GM19239 (cell line): ENCODE results near the gene UBE2V1.
"Not testable (repeated sequence)": the region's sequence is repeated elsewhere in the genome, so short reads cannot be mapped to it uniquely, and the experiment has no call there.

Experiments used
- DNase-seq: peaks from one replicate; pipeline ENCODE4 v3.0.0; 2011; ENCODE audit warnings: low spot score; ENCODE audit not compliant: insufficient read length
- FAIRE-seq: peaks from 2 replicates; lab custom pipeline; 2011; peaks lifted over from hg19 to GRCh38; lab: Jason Lieb, UNC

Gene UBE2V1

DNA sequence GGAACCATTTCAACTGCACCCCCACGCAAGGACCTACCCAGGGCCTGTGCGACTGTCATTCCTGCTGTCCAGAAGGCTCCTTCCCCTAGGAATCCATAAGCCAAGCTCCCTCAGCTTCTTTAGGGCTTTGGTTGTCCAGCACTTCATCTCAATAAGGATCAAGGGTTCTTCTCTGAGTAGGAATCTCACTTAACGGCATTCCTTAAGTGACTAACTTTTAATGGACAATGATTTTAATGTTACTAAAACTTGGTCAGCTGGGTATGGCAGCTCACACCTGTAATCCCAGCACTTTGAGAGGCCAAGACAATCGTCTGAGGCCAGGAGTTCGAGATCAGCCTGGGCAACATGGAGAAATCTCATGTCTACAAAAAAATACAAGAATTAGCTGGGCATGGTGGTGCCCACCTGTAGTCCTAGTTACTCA is 13.4 kb downstream of the UBE2V1 start:
- FAIRE-seq (no peak), DNase-seq (no peak)

DNA sequence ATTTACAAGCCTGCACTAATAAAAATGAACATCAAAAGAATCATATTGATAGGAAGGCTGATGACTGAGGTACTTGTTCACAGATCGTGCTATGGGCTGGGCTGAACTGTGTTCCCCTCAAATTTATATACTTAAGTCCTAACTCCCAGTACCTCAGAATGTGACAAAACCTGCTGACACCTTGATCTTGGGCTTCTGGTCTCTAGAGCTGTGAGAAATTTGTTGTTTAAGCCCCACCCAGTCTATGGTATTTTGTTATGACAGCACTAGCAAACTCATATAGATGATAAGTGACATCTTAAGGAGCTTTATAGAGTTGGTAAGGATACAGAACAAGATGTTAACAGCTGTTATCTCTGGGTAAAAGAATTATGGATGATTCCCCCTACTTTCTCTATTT is 13.8 kb downstream of the UBE2V1 start:
- FAIRE-seq (no peak), DNase-seq (no peak)

DNA sequence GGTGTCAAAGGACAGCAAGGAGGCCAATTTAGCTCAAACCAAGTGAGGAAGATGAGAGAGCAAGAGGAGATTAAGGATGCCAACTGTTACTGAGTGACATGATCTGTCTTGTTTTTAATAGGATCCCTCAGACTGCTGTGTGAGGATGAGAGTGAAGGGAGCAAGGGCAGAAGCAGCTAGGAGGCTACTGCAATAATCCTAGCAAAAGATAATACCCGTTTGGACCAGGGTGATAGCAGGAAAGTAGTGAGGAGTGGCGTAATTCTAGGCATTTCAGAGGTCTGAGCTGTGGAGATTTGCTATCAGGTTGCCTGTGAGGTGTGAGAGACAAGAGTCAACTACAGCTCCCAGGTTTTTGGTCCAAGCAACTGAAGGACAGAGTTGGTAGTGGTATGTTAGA is 14.7 kb downstream of the UBE2V1 start:
- DNase-seq (no peak), FAIRE-seq (no peak)

DNA sequence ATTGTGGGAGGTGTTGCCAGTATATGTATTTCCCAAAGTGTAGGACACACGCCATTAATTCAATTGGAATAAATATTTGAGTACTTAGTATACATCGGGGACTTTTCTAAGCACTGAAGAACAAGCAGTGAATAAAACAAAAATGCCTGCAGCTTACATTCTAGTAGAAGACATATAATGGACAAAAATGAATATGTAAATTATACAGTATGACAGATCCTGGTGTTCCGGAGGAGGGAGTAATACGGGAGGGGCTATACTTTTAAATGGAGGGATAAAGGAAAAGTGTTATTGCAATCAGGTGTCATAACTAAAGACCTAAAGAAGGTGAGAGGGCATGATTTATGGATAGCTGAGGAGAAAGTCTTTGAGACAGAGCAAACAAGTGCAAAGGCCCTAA is 15.1 kb downstream of the UBE2V1 start:
- FAIRE-seq (no peak), DNase-seq (no peak)

DNA sequence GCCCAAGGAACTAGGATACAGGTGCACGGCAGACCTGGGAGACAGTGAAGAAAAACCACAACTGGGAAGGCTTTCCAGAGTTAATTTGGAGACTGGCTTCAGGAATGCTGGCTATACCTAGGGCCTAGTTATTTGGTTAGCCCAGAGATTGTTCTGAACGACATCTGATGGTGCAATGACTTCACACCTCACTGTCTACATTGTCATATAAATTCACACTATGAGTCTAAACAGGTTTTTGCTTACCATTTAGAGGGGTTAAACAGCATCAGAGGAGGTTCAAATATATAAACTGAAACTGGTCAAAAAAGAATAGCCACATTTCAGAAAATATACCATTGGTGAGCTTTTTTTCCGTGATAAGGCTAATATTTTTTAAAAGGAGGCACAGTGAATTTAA is 16.7 kb downstream of the UBE2V1 start:
- no peak for FAIRE-seq
- DNase-seq, result no peak

DNA sequence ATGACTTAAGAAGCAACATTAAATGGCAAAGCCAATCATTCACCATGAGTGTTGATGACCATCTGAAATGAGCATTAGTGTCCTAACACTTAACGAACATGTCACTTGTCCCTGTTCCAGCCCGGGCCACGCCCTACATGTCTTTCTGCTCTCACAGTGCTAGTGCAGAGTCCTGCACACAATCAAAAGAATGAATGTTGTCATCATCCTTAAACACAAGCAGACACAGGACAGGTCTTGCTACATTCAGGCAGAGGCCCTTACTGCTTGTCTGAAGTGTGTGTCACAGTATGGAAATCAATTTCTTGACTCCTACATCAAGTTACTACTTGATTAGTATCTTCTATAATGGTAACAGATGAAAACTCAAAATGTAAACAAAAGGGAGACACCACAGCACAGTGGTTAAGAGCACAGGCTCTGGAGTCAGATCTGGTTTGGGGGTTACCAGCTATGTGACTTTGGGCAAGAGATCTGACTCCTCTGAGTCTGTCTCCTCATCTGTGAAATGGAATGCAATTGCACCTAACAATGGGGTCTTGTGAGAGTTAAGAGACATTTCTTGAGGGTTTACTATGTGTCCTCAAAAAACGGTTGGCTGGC is 17.4 kb downstream of the UBE2V1 start:
- DNase-seq (no peak), FAIRE-seq (no peak)

DNA sequence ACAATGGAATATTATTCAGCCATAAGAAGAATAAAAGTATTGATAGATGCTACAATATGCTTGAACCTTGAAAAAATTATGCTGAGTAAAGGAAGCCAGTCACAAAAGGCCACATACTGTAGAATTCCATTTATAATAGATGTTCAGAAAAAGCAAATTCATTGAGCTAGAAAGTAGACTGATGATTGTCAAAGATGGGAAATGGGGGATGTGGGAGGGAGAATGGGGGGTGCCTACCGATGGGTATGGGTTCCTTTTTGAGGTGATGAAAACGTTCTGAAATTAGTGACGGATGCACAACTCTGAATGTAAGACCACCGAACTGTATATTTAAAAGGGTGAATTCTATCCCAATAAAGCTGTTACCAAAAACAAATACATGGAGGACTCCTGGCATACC is 18.4 kb downstream of the UBE2V1 start:
- DNase-seq (no peak), FAIRE-seq (no peak)

DNA sequence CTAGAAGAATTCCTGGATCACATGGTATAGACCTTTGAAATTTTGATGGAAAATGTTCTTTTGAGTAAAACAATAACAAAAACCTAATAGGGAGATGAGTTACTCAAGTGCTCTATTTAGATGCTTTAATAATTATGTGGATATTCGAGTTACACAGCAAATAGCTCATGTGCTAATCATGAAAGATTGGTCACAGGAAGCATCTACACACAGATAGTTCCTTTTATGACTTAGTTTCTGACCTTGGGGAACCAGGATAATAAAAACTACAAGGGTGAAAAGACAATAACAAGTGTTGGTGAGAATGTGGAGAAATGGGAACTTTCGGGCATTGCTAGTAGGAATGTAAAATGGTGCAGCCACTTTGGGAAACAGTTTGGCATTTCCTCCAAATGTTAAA is 19.7 kb downstream of the UBE2V1 start:
- DNase-seq (no peak), FAIRE-seq (no peak)

DNA sequence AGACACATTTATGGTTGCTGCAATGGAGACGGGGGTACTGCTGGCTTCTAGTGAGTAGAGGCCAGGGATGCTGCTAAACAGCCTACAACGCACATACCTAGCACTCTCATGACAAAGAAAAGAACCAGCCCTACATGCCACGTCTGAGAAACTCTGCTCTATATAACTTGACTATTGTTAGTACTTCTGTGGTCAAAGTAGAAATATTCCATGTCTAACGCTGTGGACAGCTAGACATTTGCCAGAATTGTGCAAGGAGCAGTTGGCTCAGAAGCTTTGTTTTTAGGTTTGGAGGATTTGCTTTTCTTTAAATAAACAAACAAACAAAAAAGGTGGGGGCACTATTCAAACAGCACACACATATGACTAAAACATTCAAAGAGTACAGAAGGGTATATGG is 20.5 kb downstream of the UBE2V1 start:
- DNase-seq, result no peak
- no peak for FAIRE-seq

DNA sequence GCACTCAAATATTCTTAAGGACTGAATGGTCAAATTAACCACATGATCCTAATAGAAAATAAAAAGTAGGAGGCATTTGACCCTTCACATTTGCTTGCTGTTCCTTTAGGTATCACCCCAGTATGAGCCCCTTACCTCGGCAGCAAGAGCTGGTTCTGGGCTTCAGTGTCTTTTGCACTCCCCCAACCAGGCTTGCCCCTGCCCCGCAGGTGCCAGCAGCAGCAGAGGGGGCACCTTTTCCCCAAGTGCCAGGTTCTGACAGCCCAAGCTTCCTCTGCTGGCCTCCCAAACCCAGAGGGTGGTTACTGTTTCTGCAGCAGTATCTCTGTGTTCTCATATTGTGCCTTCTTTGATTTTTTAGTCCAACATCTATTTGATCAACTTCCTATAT is 23.2 kb downstream of the UBE2V1 start:
- FAIRE-seq, result no peak

DNA sequence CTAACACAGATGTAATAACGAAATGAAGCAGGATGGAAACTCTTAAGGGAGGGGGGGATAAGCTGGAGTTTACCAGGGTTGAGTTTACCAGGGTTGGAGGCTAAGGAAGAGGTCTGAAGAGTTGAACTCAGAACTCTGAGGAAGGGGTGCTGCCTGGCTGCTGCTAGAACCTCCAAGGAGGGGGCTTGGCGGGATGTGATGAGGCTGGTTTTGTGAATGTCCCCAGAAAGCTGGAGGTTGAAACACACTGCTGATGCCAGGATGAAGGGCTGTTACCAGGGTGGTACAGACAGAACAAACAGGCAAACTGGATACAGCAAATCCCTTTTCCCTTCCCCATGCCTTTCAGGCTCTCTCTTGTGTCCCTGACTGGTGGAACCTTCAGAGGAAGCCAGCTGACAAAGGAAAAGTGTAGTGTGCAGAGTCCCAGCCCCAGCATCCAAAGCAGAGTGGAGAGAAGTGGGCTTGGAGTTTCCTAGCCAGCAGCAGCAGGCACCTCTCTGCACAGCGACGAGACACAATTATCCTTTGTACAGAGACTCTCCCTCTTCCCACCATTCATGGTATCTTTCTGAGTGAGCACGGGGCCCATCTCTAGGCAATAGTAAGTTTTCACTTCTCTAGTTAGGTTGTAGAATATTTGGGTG is 23.7 kb downstream of the UBE2V1 start:
- no peak for DNase-seq
- no peak for FAIRE-seq

More for the DNA sequence above, 23.2 kb downstream of the UBE2V1 start:
- DNase-seq, result no peak

DNA sequence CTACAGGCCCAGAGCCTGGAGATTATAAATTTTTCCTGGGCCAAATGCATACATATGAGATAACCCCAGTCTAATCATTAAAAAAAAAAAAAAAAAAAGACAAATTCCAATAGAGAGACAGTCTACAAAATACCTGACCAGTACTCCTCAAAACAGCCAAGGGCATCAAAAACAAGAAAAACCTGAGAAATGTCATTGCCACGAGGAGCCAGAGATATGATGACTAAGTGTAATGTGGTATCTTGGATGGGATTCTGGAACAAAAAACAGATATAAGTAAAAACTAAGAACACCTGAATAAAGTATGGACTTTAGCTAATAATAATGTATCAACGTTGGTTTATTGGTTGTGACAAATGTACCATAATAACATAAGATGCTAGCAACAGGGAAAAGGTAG is 24.9 kb downstream of the UBE2V1 start:
- DNase-seq (no peak), FAIRE-seq (no peak)

DNA sequence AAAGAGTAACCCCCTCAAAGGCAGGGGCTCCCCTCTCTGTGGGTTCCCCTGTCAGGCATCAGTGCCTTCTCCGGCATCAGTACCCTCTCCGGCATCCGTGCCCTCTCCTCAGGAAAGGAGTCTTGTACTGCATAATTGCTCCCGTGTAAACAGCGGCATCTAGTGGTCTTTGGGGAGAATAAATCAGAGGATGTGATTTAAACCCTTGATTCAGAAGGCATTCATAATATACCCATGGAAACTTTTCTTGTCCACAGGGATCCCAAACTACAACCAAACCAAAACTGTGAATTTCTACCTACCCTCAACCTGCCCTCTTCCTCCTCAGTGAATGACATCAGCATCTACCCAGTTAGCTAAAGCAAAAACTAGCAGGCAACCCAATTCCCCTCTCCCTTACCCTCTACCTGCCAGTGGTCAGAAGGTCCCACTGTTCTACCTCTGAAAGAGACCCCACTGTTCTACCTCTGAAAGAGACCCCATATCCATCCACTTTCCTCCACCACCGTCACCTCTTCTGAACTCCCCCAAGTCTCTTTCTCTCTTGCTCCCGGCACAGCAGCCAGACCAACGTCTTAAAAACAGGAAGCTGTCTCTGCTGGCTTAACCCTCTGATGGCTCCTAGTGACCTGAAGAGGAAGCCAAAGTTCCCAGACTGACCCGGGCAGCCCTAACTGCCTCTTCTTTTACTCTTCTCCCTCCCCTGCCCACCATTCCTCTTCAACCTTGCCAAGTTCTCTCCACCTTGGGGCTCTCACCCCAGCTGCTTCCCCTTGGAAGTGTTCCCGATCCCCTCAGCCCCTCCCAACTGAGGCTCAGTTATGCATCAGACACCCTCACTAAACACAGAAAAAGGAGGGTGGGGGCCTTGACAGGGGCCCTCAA is 27.2 kb downstream of the UBE2V1 start:
- FAIRE-seq (no peak), DNase-seq (peak; percentile 55)

DNA sequence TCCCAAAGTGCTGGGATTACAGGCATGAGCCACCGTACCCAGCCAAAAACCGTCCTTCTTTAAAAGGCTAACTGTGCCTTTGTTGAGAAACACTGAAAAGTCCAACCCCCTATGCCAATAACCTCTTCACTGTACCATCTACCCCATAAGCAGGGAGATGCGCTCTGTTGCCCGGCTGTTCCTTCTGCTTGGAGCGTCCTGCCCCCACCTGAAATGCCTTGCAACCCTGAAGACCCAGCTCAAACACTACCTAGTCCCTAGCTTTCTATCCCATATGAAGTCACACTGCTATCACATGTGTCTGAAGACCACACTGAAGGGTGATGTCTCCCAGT is 27.8 kb downstream of the UBE2V1 start:
- DNase-seq (no peak), FAIRE-seq (no peak)

DNA sequence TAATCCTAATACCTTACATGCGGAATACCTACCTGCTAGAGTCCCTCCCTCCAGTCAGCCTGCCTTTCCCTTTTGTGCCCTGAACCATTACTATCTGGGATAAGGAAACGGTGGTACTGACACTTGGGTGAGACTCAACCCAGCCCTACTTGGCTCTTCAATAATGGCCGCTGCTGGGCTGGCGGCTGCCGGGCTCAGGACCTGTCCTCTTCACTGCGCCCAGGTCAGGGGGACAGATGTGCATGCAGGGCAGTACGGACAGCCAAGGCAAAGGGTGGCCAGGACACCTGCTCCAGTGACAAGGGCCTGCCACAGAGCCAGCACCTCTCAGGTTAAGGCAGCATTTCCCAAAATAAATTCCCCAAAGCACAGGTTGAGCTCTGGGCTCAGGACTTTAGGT is 29.9 kb downstream of the UBE2V1 start:
- no peak for DNase-seq
- FAIRE-seq, result no peak

DNA sequence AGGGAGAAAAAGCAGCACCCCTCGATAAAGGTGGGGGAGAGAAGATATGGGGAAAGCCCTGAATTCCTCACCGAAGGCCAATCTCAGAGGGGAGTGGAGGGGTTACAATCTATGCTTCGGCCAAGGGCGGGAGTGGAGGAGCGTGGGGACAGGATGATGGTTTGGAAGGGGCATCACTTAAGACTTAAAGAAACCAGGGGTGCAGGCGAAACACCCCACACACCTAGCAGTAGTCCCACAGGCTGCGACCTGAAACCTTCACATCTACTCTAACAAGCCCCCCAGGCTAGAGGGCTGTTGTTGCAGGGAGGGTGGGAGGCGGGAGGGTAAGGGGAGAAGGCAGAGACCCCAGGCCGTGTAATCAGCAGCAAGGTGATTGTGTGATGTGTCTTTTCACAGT is 30.9 kb downstream of the UBE2V1 start:
- not testable (repeated sequence) for FAIRE-seq, DNase-seq

DNA sequence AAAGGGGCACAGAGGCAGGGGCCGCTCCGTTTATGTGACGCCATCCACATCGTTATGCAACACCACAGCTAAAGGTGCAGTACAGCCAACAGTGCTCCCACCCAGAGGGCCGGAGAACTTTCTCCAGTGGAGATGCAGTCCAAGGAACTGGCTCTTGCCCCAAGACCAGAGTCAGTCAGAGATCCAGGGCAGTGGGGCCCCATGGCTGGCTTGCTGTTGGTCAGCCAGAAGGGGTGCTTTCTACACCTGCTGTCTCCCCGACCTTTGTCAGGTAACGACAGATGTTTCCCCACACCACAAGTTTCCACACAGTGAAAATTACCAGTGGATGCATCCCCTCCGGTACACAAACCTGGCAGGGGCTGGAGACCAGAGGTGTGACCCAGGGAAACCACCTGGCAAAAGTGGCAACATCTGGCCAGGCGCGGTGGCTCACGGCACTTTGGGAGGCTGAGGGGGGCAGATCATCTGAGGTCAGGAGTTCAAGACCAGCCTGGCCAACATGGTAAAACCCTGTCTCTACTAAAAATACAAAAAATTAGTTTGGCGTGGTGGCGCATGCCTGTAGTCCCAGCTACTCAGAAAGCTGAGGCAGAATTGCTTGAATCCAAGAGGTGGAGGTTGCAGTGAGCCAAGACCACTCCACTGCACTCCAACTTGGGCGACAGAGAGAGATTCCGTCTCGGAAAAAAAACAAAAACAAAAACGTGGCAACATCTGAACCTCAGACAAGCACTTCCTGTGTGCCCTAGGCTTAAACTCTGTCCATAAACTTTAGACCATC is 34.9 kb downstream of the UBE2V1 start:
- DNase-seq (no peak), FAIRE-seq (no peak)

DNA sequence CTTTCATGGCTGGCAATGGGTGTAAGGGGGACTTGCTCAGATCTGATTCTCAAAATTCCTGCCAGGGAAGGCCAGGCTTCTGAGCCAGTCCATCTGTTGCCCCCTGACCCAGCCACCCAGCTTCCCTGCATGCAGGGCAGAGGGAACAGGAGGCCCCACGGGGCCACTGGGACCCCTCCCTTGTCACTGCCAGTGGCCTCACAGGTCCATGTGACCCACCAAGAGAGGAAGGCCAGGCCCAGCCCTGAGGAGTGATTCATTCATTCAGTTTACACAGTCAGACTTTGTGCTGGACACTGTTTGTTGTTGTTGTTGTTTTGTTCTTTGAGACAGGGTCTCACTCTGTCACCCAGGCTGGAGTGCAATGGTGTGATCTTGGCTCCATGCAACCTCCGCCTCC is 39.5 kb downstream of the UBE2V1 start:
- DNase-seq, result no peak
- no peak for FAIRE-seq

DNA sequence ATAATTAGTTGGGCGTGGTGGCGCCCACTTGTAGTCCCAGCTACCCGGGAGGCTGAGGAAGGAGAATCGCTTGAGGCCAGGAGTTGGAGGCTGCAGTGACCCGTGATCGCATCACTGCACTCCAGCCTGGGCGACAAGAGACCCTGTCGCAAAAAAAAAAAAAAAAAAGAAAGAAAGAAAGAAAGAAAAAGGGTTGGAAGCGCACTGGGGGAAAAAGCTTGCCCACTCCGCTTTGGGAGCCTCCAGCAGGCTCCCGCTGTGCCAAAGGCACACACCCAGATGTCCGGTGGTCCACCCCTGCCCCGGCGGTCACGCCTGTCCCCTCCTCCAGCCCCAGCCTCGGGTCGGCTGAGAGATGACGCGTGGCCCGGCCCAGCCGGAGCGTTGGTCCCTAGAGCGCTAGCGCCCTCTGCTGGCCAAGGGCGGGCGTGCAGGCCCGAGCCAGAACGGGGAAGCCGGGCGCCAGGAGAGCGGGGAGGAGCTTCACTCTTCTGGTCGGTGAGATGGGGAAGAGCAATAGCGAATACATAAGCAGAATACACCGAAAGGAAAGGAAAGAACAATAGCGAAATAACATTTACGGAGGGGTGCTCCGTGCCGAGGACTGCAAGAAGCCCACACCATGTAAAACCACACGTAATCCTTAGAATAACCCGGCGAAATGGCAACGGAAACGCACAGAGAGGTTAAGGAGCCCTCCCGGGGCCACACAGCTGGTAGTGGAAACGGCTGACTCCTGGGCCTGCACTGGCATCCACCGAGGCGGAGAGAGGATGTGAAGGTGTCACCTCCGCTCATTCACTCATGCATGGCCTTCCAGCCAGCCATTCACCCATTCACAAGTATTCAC is 41.7 kb downstream of the UBE2V1 start:
- DNase-seq (peak; percentile 95), FAIRE-seq (peak; percentile 63)

DNA sequence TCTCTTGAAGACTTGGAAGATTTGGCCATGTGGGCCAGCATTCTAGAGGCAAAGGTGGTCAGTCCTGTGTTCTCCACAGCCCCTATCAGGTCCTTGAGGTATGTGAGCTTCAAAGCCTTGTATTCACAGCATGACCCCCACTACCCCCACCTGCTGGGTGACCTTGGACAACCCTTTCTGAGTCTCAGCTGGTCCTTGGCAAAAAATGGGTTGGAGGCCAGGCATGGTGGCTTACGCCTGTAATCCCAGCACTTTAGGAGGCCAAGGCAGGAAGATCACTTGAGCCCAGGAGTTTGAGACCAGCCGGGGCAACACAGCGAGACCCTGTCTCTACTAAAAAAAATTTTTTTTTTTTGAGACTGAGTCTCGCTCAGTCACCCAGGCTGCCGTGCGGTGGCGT is 42.6 kb downstream of the UBE2V1 start:
- DNase-seq, result no peak

More for the DNA sequence above, 42.6 kb downstream of the UBE2V1 start:
- FAIRE-seq, result no peak
